ENCODE data around the gene KLF9.
"Not testable (repeated sequence)": the region's sequence is repeated elsewhere in the genome, so short reads cannot be mapped to it uniquely, and the experiment has no call there.

Gene KLF9

DNA sequence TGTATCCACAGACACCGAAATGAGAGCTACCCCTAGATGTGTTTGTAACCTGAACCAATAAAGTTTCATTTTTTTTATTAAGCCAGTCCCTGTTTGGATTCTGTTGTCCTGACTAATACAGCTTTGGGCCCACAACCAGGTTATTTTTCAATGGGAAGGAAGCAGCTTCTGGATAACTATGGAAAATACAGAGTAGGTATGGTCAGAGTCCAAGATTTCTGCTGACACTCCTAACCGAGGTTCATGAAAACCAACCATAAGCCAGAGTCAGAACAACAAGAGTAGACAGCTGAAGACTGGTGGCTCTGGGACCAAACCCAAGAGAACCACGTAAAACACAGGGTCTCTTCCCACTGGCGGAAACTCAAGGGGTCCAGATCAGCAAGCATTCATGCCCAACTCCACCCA, 10.8 kb downstream of the KLF9 start:
- no peak for DNase-seq (ENCODE audit: low read depth)

- no peak for DNase-seq (ENCODE audit: low read depth)
Observed at GRCh38 chr9:70403166-70403565, 11.3 kb downstream of the KLF9 start.

DNA sequence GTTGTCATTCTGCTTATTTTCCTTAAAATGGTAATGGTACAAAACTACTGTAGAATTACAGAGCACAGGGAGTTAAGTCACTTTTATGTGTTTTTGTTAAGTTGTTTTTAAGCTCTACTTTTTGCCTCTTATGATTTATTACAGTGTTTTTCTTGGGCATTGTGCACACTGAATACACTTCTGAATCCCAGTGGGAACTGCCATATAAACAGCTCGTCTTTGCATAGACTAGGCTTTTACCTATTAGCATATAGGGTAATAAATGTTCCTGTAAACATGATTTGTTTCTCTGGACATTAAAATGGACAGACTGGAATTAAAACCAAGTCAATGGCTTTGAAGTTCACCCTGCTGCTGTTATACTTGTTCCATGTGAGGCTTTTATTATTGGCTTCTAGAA, 12.2 kb downstream of the KLF9 start:
- DNase-seq (ENCODE audit: low read depth), result no peak

DNA sequence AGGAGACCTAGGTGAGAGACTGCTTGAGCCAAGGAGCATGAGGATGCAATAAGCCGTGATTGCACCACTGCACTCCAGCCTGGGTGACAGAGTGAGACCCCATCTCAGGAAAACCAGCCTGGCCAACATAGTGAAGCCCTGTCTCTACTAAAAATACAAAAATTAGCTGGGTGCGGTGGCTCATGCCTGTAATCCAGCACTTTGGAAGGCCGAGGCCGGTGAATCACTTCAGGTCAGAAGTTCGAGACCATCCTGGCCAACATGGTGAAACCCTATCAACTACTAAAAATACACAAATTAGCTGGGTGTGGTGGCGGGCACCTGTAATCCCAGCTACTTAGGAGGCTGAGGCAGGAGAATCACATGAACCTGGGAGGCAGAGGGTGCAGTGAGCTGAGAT, 13.2 kb downstream of the KLF9 start:
- not testable (repeated sequence) for DNase-seq (ENCODE audit: low read depth)

DNA sequence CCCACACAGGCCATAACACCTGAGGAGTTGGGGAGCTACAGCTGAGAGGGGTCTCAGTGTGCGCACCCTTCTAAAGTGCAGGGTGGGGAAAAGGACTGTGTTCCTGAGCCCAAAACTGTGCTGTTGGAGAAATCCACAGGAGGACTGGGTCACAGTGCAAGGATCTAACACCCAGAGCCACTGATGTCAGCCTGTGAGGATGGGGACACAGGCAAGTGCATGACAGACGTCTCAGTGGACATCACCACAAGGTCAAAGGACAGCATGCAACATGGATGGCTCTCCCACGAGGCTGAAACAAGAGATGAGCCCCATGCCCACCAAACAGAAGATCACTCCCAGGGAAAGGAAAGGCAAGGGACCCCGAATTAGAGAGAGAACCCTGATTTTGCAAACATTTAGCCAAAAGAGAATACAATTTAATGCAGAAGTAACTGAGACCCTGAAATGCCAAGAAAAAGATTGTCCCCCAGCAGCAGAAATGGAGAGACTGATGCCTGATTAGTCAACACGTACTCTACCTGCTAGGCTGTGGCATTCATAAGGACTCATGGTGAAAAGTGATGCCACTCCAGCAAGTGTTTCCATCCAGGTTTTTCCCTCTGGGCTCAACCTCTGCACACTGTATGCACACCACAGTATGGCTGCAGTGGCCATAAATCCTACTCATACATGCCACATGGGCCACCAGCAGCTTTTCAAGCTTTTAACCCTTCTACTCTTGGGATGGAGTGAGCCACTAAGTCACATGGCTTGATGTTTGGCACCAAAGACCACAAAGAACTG, 14.2 kb downstream of the KLF9 start:
- no peak for DNase-seq (ENCODE audit: low read depth)

GRCh38 chr9:70399141-70399540, 15.3 kb downstream of the KLF9 start:
- no peak for DNase-seq (ENCODE audit: low read depth)

DNA sequence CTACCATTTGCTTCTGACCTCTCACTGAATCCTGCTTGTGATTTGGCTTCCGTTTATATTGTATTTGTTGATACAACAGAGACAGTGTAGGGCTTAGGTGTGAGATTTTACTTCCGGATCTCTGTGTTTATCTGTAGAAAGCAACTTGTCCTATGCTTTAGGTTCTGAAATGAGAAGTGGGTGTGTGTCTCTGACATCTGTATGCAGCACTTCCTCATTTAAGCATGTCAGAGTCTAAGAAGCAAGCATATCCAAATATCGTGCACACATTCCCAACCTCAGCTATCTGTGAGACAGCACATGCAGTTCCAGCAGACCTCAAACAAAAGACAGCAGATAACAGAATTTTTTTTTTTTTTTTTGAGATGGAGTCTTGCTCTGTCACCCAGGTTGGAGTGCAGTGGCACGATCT, 16.3 kb downstream of the KLF9 start:
- DNase-seq (ENCODE audit: low read depth), result no peak

DNA sequence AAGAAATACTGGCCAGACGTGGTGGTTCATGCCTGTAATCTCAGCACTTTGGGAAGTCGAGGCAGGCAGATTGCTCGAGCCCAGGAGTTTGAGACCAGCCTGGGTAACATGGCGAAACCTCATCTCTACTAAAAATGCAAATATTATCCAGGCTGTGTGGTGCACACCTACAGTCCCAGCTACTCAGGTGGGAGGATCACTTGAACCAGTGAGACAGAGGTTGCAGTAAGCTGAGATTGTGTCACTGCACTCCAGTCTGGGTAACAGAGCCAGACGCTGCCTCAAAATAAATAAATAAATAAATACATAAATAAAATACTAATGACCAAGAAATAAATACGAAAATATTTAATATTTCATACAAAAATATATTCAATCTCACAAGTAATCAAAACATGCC, 18.8 kb downstream of the KLF9 start:
- DNase-seq (ENCODE audit: low read depth), result no peak

DNA sequence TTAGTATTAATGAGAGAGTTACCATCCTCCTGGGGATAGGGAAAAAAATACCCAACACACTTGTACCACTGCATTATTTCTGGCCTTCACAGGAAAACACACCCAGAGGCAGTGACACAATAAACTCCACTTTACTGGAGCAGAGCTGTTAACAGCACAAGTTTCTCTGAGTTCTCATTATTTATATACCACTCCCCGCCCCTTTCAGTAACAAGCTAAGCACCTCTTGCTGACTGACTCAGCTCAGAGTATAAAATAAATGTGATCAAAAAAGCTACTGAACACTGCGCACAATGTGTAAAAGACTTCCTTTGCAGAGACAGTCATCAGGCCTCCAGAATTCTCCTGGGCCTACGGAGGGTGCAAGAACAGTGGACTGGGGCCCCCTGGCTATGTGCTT, 21.6 kb downstream of the KLF9 start:
- DNase-seq (ENCODE audit: low read depth), result no peak

DNA sequence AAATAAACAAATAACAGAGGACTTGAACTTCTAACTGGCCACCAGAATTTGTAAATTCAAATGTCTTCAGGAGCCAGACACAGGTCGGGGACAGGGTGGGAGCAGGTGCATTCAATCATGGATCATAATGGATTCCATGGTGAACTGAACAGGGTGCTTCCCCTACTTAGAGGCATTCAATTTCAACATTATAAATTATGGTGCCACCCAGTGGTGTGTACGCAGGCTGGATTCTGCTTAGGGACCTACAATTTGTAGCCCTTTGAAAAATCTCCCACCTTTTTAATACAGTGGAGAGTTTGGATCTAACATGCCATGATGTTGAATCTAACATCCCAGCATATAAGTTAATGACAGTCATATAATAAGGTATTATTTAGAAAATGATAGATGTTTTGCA, 22.3 kb downstream of the KLF9 start:
- DNase-seq (ENCODE audit: low read depth), result no peak

DNA sequence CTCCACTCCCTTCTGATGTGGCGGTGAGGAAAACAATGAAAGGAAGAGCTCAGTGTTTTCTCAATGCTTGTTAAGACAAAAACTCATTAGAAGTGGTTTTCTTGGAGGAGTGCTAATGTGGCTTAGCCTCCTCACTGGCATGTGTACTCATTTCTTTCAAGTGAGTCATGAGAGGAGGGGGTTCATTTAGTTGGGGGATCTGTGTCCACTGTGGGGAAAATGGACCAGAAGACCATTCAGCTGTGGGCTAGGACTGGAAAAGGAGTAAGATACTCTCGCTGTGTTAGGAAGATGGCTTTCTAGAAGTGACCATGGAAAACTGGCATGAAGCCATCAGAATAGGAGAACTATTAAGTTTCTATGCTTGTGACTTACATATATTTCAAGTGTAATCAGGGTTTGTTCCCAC, 23.5 kb downstream of the KLF9 start:
- no peak for DNase-seq (ENCODE audit: low read depth)

DNA sequence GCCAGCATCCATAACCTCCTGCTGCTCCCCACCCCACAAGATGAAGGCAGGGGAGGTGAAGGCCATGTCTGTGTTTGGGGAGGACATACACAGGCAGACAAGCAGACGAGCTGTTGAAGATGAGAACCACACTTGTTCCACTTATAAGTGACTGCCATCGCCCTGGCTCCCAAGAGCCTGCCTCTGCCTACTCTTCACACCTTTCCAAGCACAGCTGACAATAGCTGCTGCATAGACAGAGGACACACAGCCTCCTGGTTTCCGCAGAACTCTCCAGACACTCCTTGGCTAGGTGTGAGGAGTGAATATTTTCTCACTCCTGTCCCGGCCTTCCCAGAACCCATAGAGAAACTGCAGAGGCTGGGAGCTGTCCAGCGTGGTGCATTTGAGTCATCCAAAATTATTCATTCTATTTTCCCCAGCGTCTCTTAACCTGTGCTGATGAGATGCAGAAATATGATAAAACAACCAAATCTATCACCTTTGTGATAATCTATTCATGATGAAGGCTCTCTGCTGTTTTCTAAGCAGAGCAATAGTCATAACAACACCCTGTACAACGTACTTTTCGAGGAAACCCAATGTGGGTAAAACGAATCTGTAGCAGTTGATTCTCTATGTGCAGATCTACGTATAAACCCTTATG, 24.7 kb downstream of the KLF9 start:
- DNase-seq (ENCODE audit: low read depth), result no peak

- no peak for DNase-seq (ENCODE audit: low read depth)
Observed at GRCh38 chr9:70389188-70389587, 25.3 kb downstream of the KLF9 start.

- no peak for DNase-seq (ENCODE audit: low read depth)
Observed at GRCh38 chr9:70387663-70388062, 26.8 kb downstream of the KLF9 start.

DNA sequence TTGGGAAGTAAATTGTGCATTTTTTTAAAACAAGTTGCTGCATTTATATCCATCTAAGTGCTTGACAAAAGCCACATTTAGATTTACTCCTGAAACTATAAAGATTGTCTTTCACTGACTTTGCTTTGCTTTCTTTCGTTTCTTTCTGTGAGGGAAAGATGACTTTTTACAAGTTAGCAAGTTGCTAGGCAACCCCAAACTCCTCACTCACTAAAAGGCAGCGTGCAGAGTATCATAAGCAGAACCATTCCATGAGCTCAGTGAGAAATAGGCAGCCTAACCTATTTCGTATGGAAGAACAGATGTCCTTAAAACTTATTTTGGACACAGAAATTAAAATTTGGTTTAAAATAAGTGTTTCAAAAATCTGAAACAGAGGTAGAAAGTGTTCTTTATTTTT, 29.0 kb downstream of the KLF9 start:
- DNase-seq (ENCODE audit: low read depth), result no peak

DNA sequence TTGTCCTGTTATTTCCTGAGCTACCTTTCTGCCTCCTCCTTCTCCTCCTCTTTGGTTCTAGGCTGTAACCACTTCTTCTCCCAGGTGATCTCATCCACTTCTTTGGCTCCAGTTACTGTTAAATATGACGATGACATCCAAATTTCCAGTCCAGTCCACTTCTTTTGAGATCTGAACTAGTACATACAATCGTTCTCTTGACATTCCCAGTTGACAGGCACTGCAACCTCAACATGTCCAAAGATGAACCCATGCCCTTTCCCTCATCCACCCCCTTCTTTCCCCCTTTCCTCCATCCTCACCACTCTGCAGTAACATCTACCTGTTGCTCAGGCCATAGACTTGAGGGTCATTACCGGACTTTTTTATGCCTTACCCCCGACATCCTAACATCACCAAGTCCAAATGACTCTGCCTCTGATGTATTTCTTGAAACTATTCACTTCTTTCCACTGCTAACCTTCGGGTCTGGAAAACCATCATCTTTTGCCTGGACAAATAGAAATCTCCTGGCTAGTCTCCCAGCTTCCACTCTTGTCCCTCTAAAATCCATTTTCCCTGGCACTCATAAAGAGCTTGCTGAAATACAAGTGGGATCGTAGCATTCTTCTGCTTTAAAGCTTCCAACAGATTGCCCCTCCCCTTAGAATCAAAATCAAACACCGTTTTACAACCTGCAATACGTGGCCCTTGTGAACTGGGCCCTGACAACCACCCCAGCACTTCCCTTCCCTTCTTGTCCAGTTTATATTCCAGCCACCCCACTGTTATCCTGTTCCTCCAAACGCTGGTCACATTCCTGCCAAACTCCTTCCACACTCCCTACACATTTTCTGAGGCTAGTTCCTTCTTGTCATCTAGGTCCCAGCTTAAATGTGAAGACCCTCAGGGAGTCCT, 31.5 kb downstream of the KLF9 start:
- DNase-seq (ENCODE audit: low read depth), result no peak

DNA sequence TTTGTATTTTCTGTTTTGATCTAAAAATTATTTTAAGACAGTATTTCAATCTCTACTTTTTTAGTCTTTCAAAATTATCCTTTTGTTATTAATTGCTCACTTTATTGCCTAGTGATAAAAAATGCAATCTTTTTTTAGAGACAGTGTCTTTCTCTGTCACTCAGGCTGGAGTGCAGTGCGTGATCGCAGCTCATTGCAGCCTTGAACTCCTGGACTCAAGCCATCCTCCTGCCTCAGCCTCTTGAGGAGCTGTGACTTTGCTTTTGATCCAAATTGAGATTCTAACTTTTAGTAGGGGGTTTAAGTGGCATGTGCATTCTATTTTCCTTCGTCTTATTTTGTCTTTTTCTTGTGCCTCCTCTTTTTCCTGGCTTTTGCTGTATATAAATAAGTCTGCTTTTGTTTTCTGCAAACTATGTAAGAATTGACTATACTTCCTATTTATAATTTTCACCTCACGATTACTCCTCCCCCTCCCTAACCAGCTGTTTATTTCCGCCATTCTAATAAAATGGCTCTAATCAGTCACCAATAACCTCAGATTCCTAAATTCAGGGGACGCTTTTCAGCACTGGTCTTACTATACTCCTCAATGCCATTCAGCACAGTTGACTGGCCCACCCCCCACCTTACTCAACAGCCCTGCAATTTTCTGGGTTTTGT, 32.3 kb downstream of the KLF9 start:
- DNase-seq (ENCODE audit: low read depth), result no peak

GRCh38 chr9:70374962-70375618, 39.4 kb downstream of the KLF9 start:
- no peak for DNase-seq (ENCODE audit: low read depth)

DNA sequence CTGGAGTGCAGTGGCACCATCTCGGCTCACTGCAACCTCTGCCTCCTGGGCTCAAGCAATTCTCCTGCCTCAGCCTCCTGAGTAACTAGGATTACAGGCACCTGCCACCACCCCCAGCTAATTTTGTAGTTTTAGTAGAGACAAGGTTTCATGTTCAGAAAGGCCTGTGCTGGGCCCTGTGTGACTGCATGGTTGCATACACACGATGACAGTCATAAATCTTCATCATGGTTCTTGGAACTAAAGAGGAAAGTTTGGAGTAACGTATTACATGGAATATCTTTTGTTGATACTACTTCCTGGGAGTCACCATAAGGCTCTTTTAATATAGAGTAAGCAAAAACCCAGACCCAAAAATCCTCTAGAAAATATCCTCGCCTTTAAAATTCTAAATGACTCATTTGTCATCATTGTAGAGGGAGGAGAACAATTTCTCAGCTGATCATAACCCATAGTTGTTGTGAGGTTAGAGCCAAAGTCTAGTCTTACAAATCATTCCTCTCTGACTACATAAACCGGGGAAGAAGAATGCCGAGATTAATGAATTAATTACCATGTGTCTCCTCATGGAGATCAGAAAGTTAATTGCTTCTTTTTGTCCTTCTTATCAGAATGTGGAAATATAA, 47.0 kb downstream of the KLF9 start:
- no peak for DNase-seq (ENCODE audit: low read depth)

- DNase-seq (ENCODE audit: low read depth), result no peak
Observed at GRCh38 chr9:70363760-70364159, 50.7 kb downstream of the KLF9 start.

- DNase-seq (ENCODE audit: low read depth), result no peak
Observed at GRCh38 chr9:70362952-70363351, 51.5 kb downstream of the KLF9 start.
